Measurements from ENCODE around the gene PTOV1.

DNA sequence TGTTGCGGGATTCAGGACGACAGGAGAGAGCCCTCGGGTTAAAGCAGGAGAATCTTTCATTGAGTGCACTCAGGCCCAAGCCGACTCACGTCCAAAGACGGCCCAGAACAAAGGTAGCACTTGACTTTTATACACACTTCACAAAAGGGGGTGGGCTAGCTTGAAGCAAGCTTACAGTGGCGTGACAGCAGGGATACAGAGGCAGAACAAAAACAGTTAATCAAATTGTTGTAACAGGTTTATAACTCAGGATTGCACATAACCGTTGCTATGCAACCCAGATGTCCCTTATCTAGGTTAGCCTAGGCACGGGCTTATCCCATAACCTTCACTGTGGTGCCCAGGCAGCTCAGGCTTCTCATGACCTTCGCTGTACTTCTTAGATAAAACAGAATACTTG, 30.8 kb upstream of the PTOV1 start:
- TF ChIP-seq EZH2 (optimal IDR thresholded peaks at IDR 0.05; ENCODE audit: low read depth, low read length) (no peak), EZH2phosphoT487 (IDR thresholded peaks at IDR 0.05; ENCODE audit: low read length) (no peak)
- TF ChIP-seq, protein P1, sequence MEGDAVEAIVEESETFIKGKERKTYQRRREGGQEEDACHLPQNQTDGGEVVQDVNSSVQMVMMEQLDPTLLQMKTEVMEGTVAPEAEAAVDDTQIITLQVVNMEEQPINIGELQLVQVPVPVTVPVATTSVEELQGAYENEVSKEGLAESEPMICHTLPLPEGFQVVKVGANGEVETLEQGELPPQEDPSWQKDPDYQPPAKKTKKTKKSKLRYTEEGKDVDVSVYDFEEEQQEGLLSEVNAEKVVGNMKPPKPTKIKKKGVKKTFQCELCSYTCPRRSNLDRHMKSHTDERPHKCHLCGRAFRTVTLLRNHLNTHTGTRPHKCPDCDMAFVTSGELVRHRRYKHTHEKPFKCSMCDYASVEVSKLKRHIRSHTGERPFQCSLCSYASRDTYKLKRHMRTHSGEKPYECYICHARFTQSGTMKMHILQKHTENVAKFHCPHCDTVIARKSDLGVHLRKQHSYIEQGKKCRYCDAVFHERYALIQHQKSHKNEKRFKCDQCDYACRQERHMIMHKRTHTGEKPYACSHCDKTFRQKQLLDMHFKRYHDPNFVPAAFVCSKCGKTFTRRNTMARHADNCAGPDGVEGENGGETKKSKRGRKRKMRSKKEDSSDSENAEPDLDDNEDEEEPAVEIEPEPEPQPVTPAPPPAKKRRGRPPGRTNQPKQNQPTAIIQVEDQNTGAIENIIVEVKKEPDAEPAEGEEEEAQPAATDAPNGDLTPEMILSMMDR (IDR thresholded peaks at IDR 0.05; ENCODE audit: low read length) = no peak

Measured in MM.1S (cell line).